Gastroesophageal sphincter (tissue), 4 donors: ENCODE data around the gene KMT2B. TPM values are rescaled to one million over a fixed set of nuclear protein-coding genes. Genes with fewer than 3 reads are reported as not detected.
A peak's percentile ranks its signal among the peaks of the same experiment; 100 is the strongest.

Source experiments
- ATAC-seq: fragments of 150-250 bp; one replicate; pipeline ENCODE4 v1.9.1; 2016; ENCODE audit warnings: mild to moderate bottlenecking, moderate library complexity
- H3K27ac ChIP-seq, 4 donors: fragments of 200-600 bp; sonication (generic) in 3 of 4; 1 replicate in 3 of 4; 2 replicates in 1 of 4; pipeline ENCODE4 v1.5.1; 2016 to 2019
- H3K27me3 ChIP-seq: fragments of 200-600 bp; sonication (generic); one replicate; pipeline ENCODE4 v1.5.1; 2019
- H3K36me3 ChIP-seq, 2 donors: fragments of 200-600 bp; sonication (generic); one replicate each; pipeline ENCODE4 v1.5.1; 2019; ENCODE audit warnings: control low read depth in 1 of 2
- H3K4me1 ChIP-seq, 3 donors: fragments of 200-600 bp; sonication (generic); 1 replicate in 2 of 3; 2 replicates in 1 of 3; pipeline ENCODE4 v1.5.1; 2016 to 2019; ENCODE audit warnings: control low read depth in 2 of 3
- H3K4me3 ChIP-seq, 2 donors: fragments of 200-600 bp; sonication (generic); one replicate each; pipeline ENCODE4 v1.5.1; 2019; ENCODE audit warnings: mild to moderate bottlenecking in 1 of 2, moderate library complexity in 1 of 2
- H3K9me3 ChIP-seq, 3 donors: fragments of 200-600 bp; sonication (generic); one replicate each; pipeline ENCODE4 v1.5.1; 2017 to 2019; ENCODE audit warnings: control low read depth in 2 of 3
- EP300 ChIP-seq: sonication (generic); formaldehyde crosslinking; IDR thresholded peaks from one replicate; pipeline ENCODE4 v1.6.1; 2017; ENCODE audit warnings: antibody characterized with exemption, mild to moderate bottlenecking
- POLR2A ChIP-seq, 2 donors: fragments of 450-650 bp; IDR thresholded peaks; one replicate each; pipeline ENCODE4 v1.6.1; 2017; ENCODE audit warnings: antibody characterized with exemption in 2 of 2, mild to moderate bottlenecking in 2 of 2, moderate library complexity in 1 of 2
- POLR2AphosphoS5 ChIP-seq: sonication (generic); formaldehyde crosslinking; IDR thresholded peaks from one replicate; pipeline ENCODE4 v1.6.1; 2017; ENCODE audit warnings: antibody characterized with exemption
- WGBS, 2 donors: methylation state at CpG; one replicate each; pipeline ENCODE4 v1.1.5; 2018; ENCODE audit warnings: low coverage in 1 of 2; 5-methylcytosine and 5-hydroxymethylcytosine counted together
- total RNA-seq, 4 donors: library from RNA; depleted of rRNA; stranded (reverse); fragments of >200 nt; gene quantifications; one replicate each; pipeline ENCODE4 v1.1.0, GENCODE V29; 2016
- TF ChIP-seq, protein P1 (sequence below), 4 experiments: fragments of 200-600 bp in 2 of 4; fragments of 450-650 bp in 2 of 4; sonication (generic) in 1 of 4; IDR thresholded peaks; one replicate each; pipeline ENCODE4 v1.5.1; 2017 to 2019; ENCODE audit warnings: antibody characterized with exemption in 4 of 4, mild to moderate bottlenecking in 2 of 4, moderate library complexity in 2 of 4

The KMT2B gene
- total RNA-seq, 4 donors from 2014 or later: 7.7 to 27.0 (median 17.5) TPM

- peaks cover 0 to 50% of the 10 kb centered on the region in 2 donors for H3K36me3 ChIP-seq
- peak within 1 kb of the TSS; percentile 51 to 81 for H3K4me3 ChIP-seq
- TF ChIP-seq POLR2AphosphoS5: peak; percentile 96
- TF ChIP-seq EP300: no peak
- peak; percentile 91 to 98 for TF ChIP-seq POLR2A (IDR thresholded peaks at IDR 0.05)
- TF ChIP-seq, protein P1, sequence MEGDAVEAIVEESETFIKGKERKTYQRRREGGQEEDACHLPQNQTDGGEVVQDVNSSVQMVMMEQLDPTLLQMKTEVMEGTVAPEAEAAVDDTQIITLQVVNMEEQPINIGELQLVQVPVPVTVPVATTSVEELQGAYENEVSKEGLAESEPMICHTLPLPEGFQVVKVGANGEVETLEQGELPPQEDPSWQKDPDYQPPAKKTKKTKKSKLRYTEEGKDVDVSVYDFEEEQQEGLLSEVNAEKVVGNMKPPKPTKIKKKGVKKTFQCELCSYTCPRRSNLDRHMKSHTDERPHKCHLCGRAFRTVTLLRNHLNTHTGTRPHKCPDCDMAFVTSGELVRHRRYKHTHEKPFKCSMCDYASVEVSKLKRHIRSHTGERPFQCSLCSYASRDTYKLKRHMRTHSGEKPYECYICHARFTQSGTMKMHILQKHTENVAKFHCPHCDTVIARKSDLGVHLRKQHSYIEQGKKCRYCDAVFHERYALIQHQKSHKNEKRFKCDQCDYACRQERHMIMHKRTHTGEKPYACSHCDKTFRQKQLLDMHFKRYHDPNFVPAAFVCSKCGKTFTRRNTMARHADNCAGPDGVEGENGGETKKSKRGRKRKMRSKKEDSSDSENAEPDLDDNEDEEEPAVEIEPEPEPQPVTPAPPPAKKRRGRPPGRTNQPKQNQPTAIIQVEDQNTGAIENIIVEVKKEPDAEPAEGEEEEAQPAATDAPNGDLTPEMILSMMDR (IDR thresholded peaks at IDR 0.05): no peak
- no peaks in the 10 kb centered on the region for H3K27me3 ChIP-seq
- H3K9me3 ChIP-seq: no peaks in the 10 kb centered on the region
- H3K4me1 ChIP-seq: peaks cover 0 to 67% (median 31%) of the 10 kb centered on the region in 3 donors
- peak; percentile 13 for ATAC-seq
- H3K27ac ChIP-seq: peak within 1 kb of the TSS; percentile 93 to 99 (median 96)
- WGBS, 2 donors: 5 to 13% methylated on average over 5 to 10 of the region's 52 CpGs
Observed at GRCh38 chr19:35756377-35757230, 38.8 kb downstream of the KMT2B start, which contains the start of gene HSPB6. Gene HSPB6, minus strand, starts transcription at chr19:35757029. Its CDS starts 21 bp downstream, at chr19:35757008.

DNA sequence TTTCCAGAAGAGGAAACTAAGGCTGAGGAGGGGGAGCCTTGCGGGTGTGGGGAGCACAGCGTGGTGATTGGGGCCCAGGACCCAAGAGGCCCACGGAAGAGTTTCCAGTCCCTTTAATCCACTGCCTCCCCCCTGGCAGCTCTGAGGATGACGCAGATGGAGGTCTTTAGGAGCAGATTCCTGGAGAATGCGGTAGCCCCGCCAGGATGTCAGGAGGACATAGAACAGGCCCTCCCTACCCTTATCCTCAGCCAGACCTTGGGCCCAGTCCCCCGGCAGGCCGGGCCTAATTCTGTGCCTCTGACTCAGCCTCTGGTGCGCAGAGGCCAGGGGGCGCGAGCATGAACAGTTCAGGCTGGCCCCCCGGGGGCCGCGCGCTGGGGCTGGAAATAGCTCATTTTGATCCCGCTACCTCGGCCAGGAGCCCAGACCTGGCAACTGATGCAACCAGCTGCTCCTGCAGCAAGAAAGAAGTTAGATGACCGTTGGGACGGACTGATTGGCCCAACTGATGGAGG is 39.5 kb downstream of the KMT2B start:
- TF ChIP-seq POLR2AphosphoS5: peak; percentile 97
- TF ChIP-seq EP300: no peak
- TF ChIP-seq, protein P1 (IDR thresholded peaks at IDR 0.05): peak in 1 of 4 experiments; percentile 17
- H3K4me1 ChIP-seq: peaks cover 0 to 64% (median 31%) of the 10 kb centered on the region in 3 donors
- WGBS, 2 donors: no CpG with 5 or more reads among the region's 19 CpGs
- H3K4me3 ChIP-seq: peak overlapping the region; percentile 51 to 81
- ATAC-seq: peak; percentile 72
- H3K27ac ChIP-seq: peak overlapping the region; percentile 93 to 99 (median 96)
- H3K27me3 ChIP-seq: no peaks in the 10 kb centered on the region
- peaks cover 0 to 51% of the 10 kb centered on the region in 2 donors for H3K36me3 ChIP-seq
- H3K9me3 ChIP-seq: no peaks in the 10 kb centered on the region

DNA sequence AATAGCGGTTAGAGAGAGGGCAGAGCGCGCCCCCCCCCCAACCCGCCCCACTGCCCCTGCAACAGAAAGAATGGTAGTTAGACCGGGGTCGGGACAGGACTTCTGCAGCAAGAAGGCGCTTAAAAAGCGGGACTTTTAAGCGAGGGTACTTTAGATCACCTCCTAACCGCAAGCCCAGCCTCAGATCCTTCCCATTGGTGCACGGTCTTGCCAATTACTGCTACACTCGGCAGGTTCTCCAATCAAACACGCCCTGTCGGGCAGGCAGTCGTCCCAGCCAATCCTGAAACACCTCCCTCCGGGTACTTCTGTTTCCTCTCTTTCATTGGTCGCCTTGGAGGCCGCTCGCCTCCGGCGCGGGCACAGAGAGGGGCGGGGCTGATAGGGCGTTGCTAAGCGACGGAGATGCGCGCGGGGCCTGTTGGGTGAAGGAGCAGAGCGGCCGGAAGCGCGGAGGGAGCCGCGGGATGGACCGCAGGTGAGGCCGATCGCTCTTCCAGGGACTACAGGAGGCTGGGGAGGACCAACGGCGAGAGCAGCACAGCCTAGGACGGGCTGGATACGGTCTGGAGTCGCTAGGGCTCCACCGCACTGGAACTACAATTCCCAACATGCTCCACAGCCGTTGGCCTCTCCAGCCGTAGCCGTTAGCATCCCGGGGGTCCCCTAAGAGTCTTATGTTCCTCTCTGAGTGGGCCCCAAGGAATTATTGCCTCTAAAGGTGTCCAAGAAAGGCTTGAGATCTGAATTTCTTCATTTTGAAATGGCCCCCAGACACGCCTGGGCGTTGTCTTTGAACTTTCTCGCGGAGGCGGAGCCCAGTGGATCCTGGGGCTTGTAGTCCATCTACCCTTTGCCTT is 40.2 kb downstream of the KMT2B start, which contains the start of gene PROSER3:
Gene PROSER3, plus strand, starts transcription at position 428 of the 860 bp plus-strand sequence. Its CDS starts 40 bp downstream, at position 468.
- Histone ChIP-seq H3K9me3 (no peaks in the 10 kb centered on the region), H3K4me1 (peaks cover 0 to 64% (median 31%) of the 10 kb centered on the region in 3 donors), H3K27me3 (no peaks in the 10 kb centered on the region), H3K4me3 (peak within 1 kb of the TSS; percentile 51 to 81), H3K36me3 (peaks cover 0 to 51% of the 10 kb centered on the region in 2 donors), H3K27ac (peak within 1 kb of the TSS; percentile 93 to 99 (median 96))
- whole genome bisulfite sequencing, 2 donors: 0 to 2% methylated on average over 1 to 22 of the region's 53 CpGs
- TF ChIP-seq EP300: no peak
- TF ChIP-seq, protein P1 (IDR thresholded peaks at IDR 0.05): peak in 1 of 4 experiments; percentile 11
- TF ChIP-seq POLR2A (IDR thresholded peaks at IDR 0.05): peak; percentile 77 to 84
- TF ChIP-seq POLR2AphosphoS5: peak; percentile 86
- peak; percentile 89 for ATAC-seq

- peaks cover 0 to 50% (median 28%) of the 10 kb centered on the region in 3 donors for H3K4me1 ChIP-seq
- 60% methylated on average over 1 of the region's 2 CpGs; no CpG with 5 or more reads in 1 of the 2 donors for WGBS, 2 donors
- H3K27me3 ChIP-seq: no peaks in the 10 kb centered on the region
- peaks cover 0 to 51% of the 10 kb centered on the region in 2 donors for H3K36me3 ChIP-seq
- no peak overlapping the region for H3K27ac ChIP-seq
- H3K9me3 ChIP-seq: no peaks in the 10 kb centered on the region
- H3K4me3 ChIP-seq: no peak overlapping the region
- no peak for ATAC-seq
- TF ChIP-seq EP300 (no peak), POLR2AphosphoS5 (no peak), POLR2A (IDR thresholded peaks at IDR 0.05) (no peak)
- TF ChIP-seq, protein P1 (IDR thresholded peaks at IDR 0.05): no peak
Observed at GRCh38 chr19:35759697-35760096, 41.9 kb downstream of the KMT2B start.
